ENCODE results near the gene RAMACL.

- no peak for TF ChIP-seq CTCF (IDR thresholded peaks at IDR 0.05)
- TF ChIP-seq POLR2A (IDR thresholded peaks at IDR 0.05) = no peak
These were observed 32.2 kb downstream of the RAMACL start for GRCh38 chr6:166554316-166554715.

Data from uterus (tissue), 2 donors.